GM12878 (cell line): ENCODE results near the gene FEM1B. TPM values are rescaled to one million over a fixed set of nuclear protein-coding genes. Genes with fewer than 3 reads are reported as not detected.
A peak's percentile ranks its signal among the peaks of the same experiment; 100 is the strongest.

Source experiments
- ATAC-seq: fragments of 200-7000 bp; cut with Tn5 transposase; 3 replicates; pipeline ENCODE4 v1.9.1; 2020; ENCODE audit warnings: mild to moderate bottlenecking, moderate library complexity
- BruUV-seq: library from RNA; stranded (reverse); fragments of 400-500 nt; replicated peaks from 2 replicates; lab custom pipeline; 2021; lab: Mats Ljungman, UMichigan
- CTCF ChIA-PET: fragments of 300-600 bp; sonication (Branson Sonifier 250); formaldehyde crosslinking; extraction: SDS; loops from one replicate; lab custom pipeline; 2021; ENCODE audit warnings: inconsistent platforms; lab: Yijun Ruan, JAX
- POLR2A ChIA-PET: fragments of 350-600 bp; formaldehyde crosslinking; extraction: SDS; loops from one replicate; lab custom pipeline; 2021; ENCODE audit warnings: inconsistent platforms; lab: Charles Lee
- RAD21 ChIA-PET: fragments of 300-600 bp; sonication (Branson Sonifier 250); formaldehyde crosslinking; loops from one replicate; lab custom pipeline; 2023; ENCODE audit warnings: antibody characterized with exemption; ENCODE audit not compliant: unreplicated experiment; lab: Charles Lee
- SMC1A ChIA-PET: fragments of 300-600 bp; sonication (Branson Sonifier 250); formaldehyde crosslinking; loops from one replicate; lab custom pipeline; 2023; ENCODE audit not compliant: unreplicated experiment, uncharacterized antibody; lab: Charles Lee
- DNase-seq: peaks from one replicate; pipeline ENCODE4 v3.0.0-alpha.2; 2011; ENCODE audit warnings: low read depth, low spot score
- FAIRE-seq: peaks from 3 replicates; lab custom pipeline; 2011; peaks lifted over from hg19 to GRCh38; lab: Jason Lieb, UNC
- H2AFZ ChIP-seq: 2 replicates; pipeline ENCODE4 v1.6.0; 2011; ENCODE audit warnings: low read depth, low read length, control low read depth; ENCODE audit not compliant: control insufficient read depth
- H3K27ac ChIP-seq: 2 replicates; pipeline ENCODE4 v1.5.1; 2011; ENCODE audit warnings: control low read depth; ENCODE audit not compliant: control insufficient read depth, insufficient read depth
- H3K27me3 ChIP-seq, 2 experiments: replicated peaks in 1 of 2; 2 replicates each; pipeline versions ENCODE4 v1.6.0 to v1.6.1; 2011; ENCODE audit warnings: low read length in 1 of 2; ENCODE audit not compliant: control insufficient read depth in 2 of 2, insufficient read depth in 2 of 2
- H3K36me3 ChIP-seq, 2 experiments: 2 replicates each; pipeline ENCODE4 v1.5.1; 2011; ENCODE audit warnings: low read length in 1 of 2; ENCODE audit not compliant: control insufficient read depth in 2 of 2, insufficient read depth in 2 of 2
- H3K4me1 ChIP-seq: 2 replicates; pipeline ENCODE4 v1.6.1; 2011; ENCODE audit warnings: mild to moderate bottlenecking, low read length, moderate library complexity, mixed read lengths; ENCODE audit not compliant: control insufficient read depth, insufficient read depth
- H3K4me2 ChIP-seq: 2 replicates; pipeline ENCODE4 v1.6.0; 2011; ENCODE audit warnings: control low read depth; ENCODE audit not compliant: control insufficient read depth, insufficient read depth
- H3K4me3 ChIP-seq: fragments of 200-600 bp; sonication (generic); 2 replicates; pipeline ENCODE4 v1.5.1; 2016
- H3K79me2 ChIP-seq: 2 replicates; pipeline ENCODE4 v1.6.0; 2011; ENCODE audit warnings: low read length; ENCODE audit not compliant: control insufficient read depth, insufficient read depth
- H3K9ac ChIP-seq: 2 replicates; pipeline ENCODE4 v1.8.0; 2011; ENCODE audit warnings: low read length, control low read depth, mixed read lengths; ENCODE audit not compliant: control insufficient read depth, insufficient read depth
- H3K9me3 ChIP-seq: replicated peaks from 3 replicates; pipeline ENCODE4 v1.5.1; 2011; ENCODE audit warnings: mild to moderate bottlenecking, low read length; ENCODE audit not compliant: control insufficient read depth, insufficient read depth
- H4K20me1 ChIP-seq: 2 replicates; pipeline ENCODE4 v1.6.0; 2011; ENCODE audit not compliant: control insufficient read depth, insufficient read depth
- BHLHE40 ChIP-seq, 2 experiments: fragments of 450-650 bp in 1 of 2; IDR thresholded peaks; 2 replicates each; pipeline ENCODE4 v1.6.1; 2011 to 2017; ENCODE audit warnings: low read depth in 2 of 2, borderline replicate concordance in 1 of 2, improper control_type of control experiment in 1 of 2, low read length in 1 of 2, mild to moderate bottlenecking in 1 of 2
- BRCA1 ChIP-seq: IDR thresholded peaks from 2 replicates; pipeline ENCODE4 v1.6.1; 2011; ENCODE audit warnings: low read depth, low read length, improper control_type of control experiment
- CBX3 ChIP-seq: fragments of 200-600 bp; sonication (generic); IDR thresholded peaks from 2 replicates; pipeline ENCODE4 v1.6.1; 2016; ENCODE audit warnings: low read depth, borderline replicate concordance
- CREM ChIP-seq: IDR thresholded peaks from 2 replicates; pipeline ENCODE4 v1.6.1; 2014; ENCODE audit warnings: antibody characterized with exemption, low read depth
- NR2F1 ChIP-seq: fragments of 450-650 bp; conservative IDR thresholded peaks from 2 replicates; pipeline ENCODE4 v1.6.1; 2017; ENCODE audit warnings: mild to moderate bottlenecking
- SRF ChIP-seq, 2 experiments: IDR thresholded peaks; 2 replicates each; pipeline ENCODE4 v1.6.1; 2011; ENCODE audit warnings: low read depth in 2 of 2, low read length in 2 of 2, mild to moderate bottlenecking in 1 of 2, moderate library complexity in 1 of 2
- SUZ12 ChIP-seq: fragments of 200-600 bp; sonication (generic); IDR thresholded peaks from one replicate; pipeline ENCODE4 v1.6.1; 2018; ENCODE audit warnings: antibody characterized with exemption, mild to moderate bottlenecking; ENCODE audit not compliant: unreplicated experiment
- WGBS: methylation state at CpG from one replicate; pipeline ENCODE4 v1.1.6; 2016; ENCODE audit warnings: low lambda C conversion rate; ENCODE audit not compliant: insufficient replicate concordance, insufficient coverage; ENCODE audit errors: missing lambda C conversion rate; 5-methylcytosine and 5-hydroxymethylcytosine counted together
- in situ Hi-C: fragments of 300-500 bp; cut with MboI; formaldehyde crosslinking; loops from 9 replicates; pipeline ENCODE4 v1.14.3; 2018; ENCODE audit warnings: mixed read lengths
- intact Hi-C: fragments of 100-400 bp; cut with micrococcal nuclease; formaldehyde crosslinking; loops from one replicate; pipeline ENCODE4 v1.14.2; 2022; ENCODE audit not compliant: unreplicated experiment
- polyA plus RNA-seq, 11 experiments: library from polyadenylated mRNA; depleted of rRNA in 4 of 11; unstranded in 6 of 11; stranded (reverse) in 5 of 11; fragments of >200 nt; fragmentation: Nextera tagmentation in 4 of 11; fragmentation: Illumina TruSeq in 1 of 11; extraction: Ambion mirVana in 4 of 11; extraction: Trizol in 1 of 11; gene quantifications; 1 replicate in 1 of 11; 2 replicates in 10 of 11; pipeline versions ENCODE4 v1.2.1 to v1.2.3, GENCODE V29; 2011 to 2016; ENCODE audit warnings: inconsistent platforms in 2 of 11, missing spikeins in 2 of 11, low read depth in 1 of 11
- total RNA-seq, 4 experiments: library from RNA; depleted of rRNA in 3 of 4; stranded (reverse); fragments of >200 nt in 3 of 4; fragmentation: Illumina TruSeq in 1 of 4; extraction: Trizol in 1 of 4; gene quantifications; 2 replicates each; pipeline versions ENCODE4 v1.2.1 to v1.2.3, GENCODE V29; 2013 to 2021

Gene FEM1B
- total and polyA plus RNA-seq, 10 of the 15 experiments (the other 5 are each of a cell fraction or from before 2014, with no cell fraction given): 5.5 to 61.1 (median 18.2) TPM

GRCh38 chr15:68281008-68281407 lies 3.5 kb downstream of the FEM1B start:
- Histone ChIP-seq H3K4me3 (peak overlapping the region; percentile 98), H2AFZ (no peak overlapping the region), H3K36me3 (peaks cover 0 to 5% of the 10 kb centered on the region in 2 experiments; a peak in 2 of 4 replicates), H3K4me2 (peak overlapping the region; percentile 85), H3K27ac (peak overlapping the region; percentile 41; the same call in 1 of the 2 replicates), H3K9me3 (peaks cover 5% of the 10 kb centered on the region), H3K9ac (peak overlapping the region; percentile 85; the same call in 1 of the 2 replicates), H3K27me3 (no peaks in the 10 kb centered on the region), H3K4me1 (peaks cover 5% of the 10 kb centered on the region), H4K20me1 (no peaks in the 10 kb centered on the region), H3K79me2 (peaks cover 83% of the 10 kb centered on the region)
- ChIA-PET RAD21 (interaction anchor here (0.7 to 3.2 kb wide), 4 partner anchors 11 to 519 kb away, joined by 3 to 11 read pairs (median 4); no protein-coding TSS in a partner anchor), SMC1A (interaction anchor here (0.7 to 3.4 kb wide), 8 partner anchors 9 to 621 kb away, joined by 3 to 20 read pairs (median 6); no protein-coding TSS in a partner anchor), CTCF (interaction anchor here (1.1 to 2.9 kb wide), 6 partner anchors 10 to 35 kb away, joined by 3 to 30 read pairs (median 6); no protein-coding TSS in a partner anchor), POLR2A (interaction anchor here (0.6 to 1.6 kb wide), 4 partner anchors 13 to 423 kb away, joined by 3 to 7 read pairs (median 3); no protein-coding TSS in a partner anchor)
- BruUV-seq: no TSS peak
- ATAC-seq (no peak), FAIRE-seq (peak; percentile 78), DNase-seq (no peak)
- TF ChIP-seq BHLHE40 (IDR thresholded peaks at IDR 0.05; ENCODE audit: borderline replicate concordance in 1 of 2, low read depth in 2 of 2, low read length in 1 of 2) (peak; percentile 58 to 63; a peak in 2 of 4 replicates), CREM (no peak), SRF (IDR thresholded peaks at IDR 0.05; ENCODE audit: low read depth in 2 of 2, low read length in 2 of 2) (0 out of 4 replicates have a peak, but pooled peaks of 1 of the 2 experiments have one; percentile 30), NR2F1 (peak; percentile 80), SUZ12 (no peak), BRCA1 (no peak), CBX3 (no peak)
- in situ Hi-C loops: no loop called here
- 0% methylated on average over 1 of the region's 1 CpG for WGBS
- intact Hi-C loops: no loop called here
